HepG2 (cell line): ENCODE results near the gene MPP3. TPM values are rescaled to one million over a fixed set of nuclear protein-coding genes. Genes with fewer than 3 reads are reported as not detected.
A peak's percentile ranks its signal among the peaks of the same experiment; 100 is the strongest.

Source experiments
- BRD4 ChIP-seq: sonication (generic); formaldehyde crosslinking; IDR thresholded peaks from 2 replicates; pipeline ENCODE4 v1.4.0; 2020; ENCODE audit warnings: missing genetic modification reagents
- SRF ChIP-seq: IDR thresholded peaks from 2 replicates; pipeline ENCODE4 v1.6.1; 2011; ENCODE audit warnings: mild to moderate bottlenecking, low read depth, low read length, moderate library complexity
- ZFP36 ChIP-seq: fragments of 150-350 bp; IDR thresholded peaks from 2 replicates; pipeline ENCODE4 v1.6.1; 2018; ENCODE audit warnings: borderline replicate concordance, low read length, low read depth; ENCODE audit not compliant: partially characterized antibody
- ZNF331 ChIP-seq: sonication (generic); formaldehyde crosslinking; IDR thresholded peaks from 2 replicates; pipeline ENCODE4 v1.4.0; 2020; ENCODE audit warnings: missing genetic modification reagents
- ZNF484 ChIP-seq: sonication (generic); formaldehyde crosslinking; IDR thresholded peaks from 2 replicates; pipeline ENCODE4 v1.5.1; 2020; ENCODE audit warnings: mild to moderate bottlenecking, low read depth, missing genetic modification reagents, borderline replicate concordance
- polyA plus RNA-seq, 8 experiments: library from polyadenylated mRNA; depleted of rRNA in 3 of 8; stranded (reverse) in 7 of 8; unstranded in 1 of 8; fragments of >200 nt; fragmentation: Illumina TruSeq in 4 of 8; extraction: Trizol in 4 of 8; gene quantifications; 2 replicates each; pipeline versions ENCODE4 v1.2.1 to v1.2.3, GENCODE V29; 2011 to 2016; ENCODE audit warnings: low read depth in 4 of 8, missing spikeins in 1 of 8, mixed read lengths in 1 of 8; ENCODE audit not compliant: insufficient read depth in 1 of 8
- total RNA-seq, 5 experiments: library from RNA; depleted of rRNA; stranded (reverse); fragments of >200 nt; fragmentation: Illumina TruSeq; extraction: Trizol; gene quantifications; 2 replicates each; pipeline ENCODE4 v1.2.3, GENCODE V29; 2016; ENCODE audit warnings: low read depth in 1 of 5
- TF ChIP-seq, protein P1 (sequence below): sonication (generic); formaldehyde crosslinking; IDR thresholded peaks from 2 replicates; pipeline ENCODE4 v1.5.1; 2020; ENCODE audit warnings: mild to moderate bottlenecking, missing genetic modification reagents, moderate library complexity
- TF ChIP-seq, protein P2 (sequence below): sonication (generic); formaldehyde crosslinking; IDR thresholded peaks from 2 replicates; pipeline ENCODE4 v1.4.0; 2020; ENCODE audit warnings: mild to moderate bottlenecking, low read depth, missing genetic modification reagents
- TF ChIP-seq, protein P3 (sequence below): sonication (generic); formaldehyde crosslinking; IDR thresholded peaks from 2 replicates; pipeline ENCODE4 v1.5.1; 2020; ENCODE audit warnings: missing genetic modification reagents, mild to moderate bottlenecking, borderline replicate concordance
- TF ChIP-seq, protein P4 (sequence below): sonication (generic); formaldehyde crosslinking; IDR thresholded peaks from 2 replicates; pipeline ENCODE4 v1.9.0; 2021; ENCODE audit warnings: missing genetic modification reagents, borderline replicate concordance
- TF ChIP-seq, protein P5 (sequence below): IDR thresholded peaks from 2 replicates; pipeline ENCODE4 v1.6.1; 2016; ENCODE audit warnings: low read depth, missing genetic modification reagents, missing compliant biosample characterization
- TF ChIP-seq, protein P6 (sequence below): sonication (generic); formaldehyde crosslinking; IDR thresholded peaks from 2 replicates; pipeline ENCODE4 v1.5.0; 2020; ENCODE audit warnings: mild to moderate bottlenecking, missing genetic modification reagents

MPP3 gene
- total and polyA plus RNA-seq, 2 of the 13 experiments (the other 11 are each of a cell fraction or from before 2014, with no cell fraction given) = 0.91 to 1.8 TPM

DNA sequence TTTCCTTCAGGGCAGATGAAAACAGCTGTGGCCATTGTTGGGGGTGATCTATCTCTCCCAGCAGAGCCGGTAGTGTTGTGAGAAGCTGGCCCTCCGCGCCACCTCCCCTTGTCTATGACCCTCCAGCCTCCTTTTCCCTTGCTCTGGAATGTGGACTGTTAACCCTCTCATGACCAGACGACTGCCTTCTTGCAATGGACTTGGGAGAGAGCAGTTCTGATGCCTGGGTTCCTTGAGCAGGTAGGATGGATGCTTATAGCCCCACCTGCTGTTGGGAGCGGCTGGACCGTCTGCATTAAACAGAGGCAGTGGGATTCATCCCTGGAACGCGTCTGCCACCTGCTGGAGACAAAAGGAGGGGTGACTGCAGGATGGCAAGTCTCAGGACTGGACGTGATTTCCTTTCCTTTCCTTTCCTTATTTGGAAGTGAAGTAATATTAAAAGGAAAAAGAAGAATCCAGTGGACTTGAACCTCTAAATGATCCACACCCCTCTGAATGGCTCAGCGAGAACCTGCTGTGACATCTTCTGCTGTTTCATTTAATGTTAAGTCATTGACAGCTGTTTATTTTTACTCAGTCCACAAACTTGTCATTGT is 72.6 kb downstream of the MPP3 start (continued):
- TF ChIP-seq, protein P1, sequence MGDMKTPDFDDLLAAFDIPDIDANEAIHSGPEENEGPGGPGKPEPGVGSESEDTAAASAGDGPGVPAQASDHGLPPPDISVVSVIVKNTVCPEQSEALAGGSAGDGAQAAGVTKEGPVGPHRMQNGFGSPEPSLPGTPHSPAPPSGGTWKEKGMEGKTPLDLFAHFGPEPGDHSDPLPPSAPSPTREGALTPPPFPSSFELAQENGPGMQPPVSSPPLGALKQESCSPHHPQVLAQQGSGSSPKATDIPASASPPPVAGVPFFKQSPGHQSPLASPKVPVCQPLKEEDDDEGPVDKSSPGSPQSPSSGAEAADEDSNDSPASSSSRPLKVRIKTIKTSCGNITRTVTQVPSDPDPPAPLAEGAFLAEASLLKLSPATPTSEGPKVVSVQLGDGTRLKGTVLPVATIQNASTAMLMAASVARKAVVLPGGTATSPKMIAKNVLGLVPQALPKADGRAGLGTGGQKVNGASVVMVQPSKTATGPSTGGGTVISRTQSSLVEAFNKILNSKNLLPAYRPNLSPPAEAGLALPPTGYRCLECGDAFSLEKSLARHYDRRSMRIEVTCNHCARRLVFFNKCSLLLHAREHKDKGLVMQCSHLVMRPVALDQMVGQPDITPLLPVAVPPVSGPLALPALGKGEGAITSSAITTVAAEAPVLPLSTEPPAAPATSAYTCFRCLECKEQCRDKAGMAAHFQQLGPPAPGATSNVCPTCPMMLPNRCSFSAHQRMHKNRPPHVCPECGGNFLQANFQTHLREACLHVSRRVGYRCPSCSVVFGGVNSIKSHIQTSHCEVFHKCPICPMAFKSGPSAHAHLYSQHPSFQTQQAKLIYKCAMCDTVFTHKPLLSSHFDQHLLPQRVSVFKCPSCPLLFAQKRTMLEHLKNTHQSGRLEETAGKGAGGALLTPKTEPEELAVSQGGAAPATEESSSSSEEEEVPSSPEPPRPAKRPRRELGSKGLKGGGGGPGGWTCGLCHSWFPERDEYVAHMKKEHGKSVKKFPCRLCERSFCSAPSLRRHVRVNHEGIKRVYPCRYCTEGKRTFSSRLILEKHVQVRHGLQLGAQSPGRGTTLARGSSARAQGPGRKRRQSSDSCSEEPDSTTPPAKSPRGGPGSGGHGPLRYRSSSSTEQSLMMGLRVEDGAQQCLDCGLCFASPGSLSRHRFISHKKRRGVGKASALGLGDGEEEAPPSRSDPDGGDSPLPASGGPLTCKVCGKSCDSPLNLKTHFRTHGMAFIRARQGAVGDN (CRISPR knock-in tag) = peak; percentile 32; the same call in 1 of the 2 replicates
- TF ChIP-seq, protein P2, sequence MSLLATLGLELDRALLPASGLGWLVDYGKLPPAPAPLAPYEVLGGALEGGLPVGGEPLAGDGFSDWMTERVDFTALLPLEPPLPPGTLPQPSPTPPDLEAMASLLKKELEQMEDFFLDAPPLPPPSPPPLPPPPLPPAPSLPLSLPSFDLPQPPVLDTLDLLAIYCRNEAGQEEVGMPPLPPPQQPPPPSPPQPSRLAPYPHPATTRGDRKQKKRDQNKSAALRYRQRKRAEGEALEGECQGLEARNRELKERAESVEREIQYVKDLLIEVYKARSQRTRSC = no peak
- TF ChIP-seq SRF (peak; percentile 93), ZFP36 (peak; percentile 74), ZNF484 (no peak), ZNF331 (peak; percentile 88), BRD4 (CRISPR knock-in tag) (no peak)
- TF ChIP-seq, protein P3, sequence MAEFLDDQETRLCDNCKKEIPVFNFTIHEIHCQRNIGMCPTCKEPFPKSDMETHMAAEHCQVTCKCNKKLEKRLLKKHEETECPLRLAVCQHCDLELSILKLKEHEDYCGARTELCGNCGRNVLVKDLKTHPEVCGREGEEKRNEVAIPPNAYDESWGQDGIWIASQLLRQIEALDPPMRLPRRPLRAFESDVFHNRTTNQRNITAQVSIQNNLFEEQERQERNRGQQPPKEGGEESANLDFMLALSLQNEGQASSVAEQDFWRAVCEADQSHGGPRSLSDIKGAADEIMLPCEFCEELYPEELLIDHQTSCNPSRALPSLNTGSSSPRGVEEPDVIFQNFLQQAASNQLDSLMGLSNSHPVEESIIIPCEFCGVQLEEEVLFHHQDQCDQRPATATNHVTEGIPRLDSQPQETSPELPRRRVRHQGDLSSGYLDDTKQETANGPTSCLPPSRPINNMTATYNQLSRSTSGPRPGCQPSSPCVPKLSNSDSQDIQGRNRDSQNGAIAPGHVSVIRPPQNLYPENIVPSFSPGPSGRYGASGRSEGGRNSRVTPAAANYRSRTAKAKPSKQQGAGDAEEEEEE (CRISPR knock-in tag) = no peak
- TF ChIP-seq, protein P4, sequence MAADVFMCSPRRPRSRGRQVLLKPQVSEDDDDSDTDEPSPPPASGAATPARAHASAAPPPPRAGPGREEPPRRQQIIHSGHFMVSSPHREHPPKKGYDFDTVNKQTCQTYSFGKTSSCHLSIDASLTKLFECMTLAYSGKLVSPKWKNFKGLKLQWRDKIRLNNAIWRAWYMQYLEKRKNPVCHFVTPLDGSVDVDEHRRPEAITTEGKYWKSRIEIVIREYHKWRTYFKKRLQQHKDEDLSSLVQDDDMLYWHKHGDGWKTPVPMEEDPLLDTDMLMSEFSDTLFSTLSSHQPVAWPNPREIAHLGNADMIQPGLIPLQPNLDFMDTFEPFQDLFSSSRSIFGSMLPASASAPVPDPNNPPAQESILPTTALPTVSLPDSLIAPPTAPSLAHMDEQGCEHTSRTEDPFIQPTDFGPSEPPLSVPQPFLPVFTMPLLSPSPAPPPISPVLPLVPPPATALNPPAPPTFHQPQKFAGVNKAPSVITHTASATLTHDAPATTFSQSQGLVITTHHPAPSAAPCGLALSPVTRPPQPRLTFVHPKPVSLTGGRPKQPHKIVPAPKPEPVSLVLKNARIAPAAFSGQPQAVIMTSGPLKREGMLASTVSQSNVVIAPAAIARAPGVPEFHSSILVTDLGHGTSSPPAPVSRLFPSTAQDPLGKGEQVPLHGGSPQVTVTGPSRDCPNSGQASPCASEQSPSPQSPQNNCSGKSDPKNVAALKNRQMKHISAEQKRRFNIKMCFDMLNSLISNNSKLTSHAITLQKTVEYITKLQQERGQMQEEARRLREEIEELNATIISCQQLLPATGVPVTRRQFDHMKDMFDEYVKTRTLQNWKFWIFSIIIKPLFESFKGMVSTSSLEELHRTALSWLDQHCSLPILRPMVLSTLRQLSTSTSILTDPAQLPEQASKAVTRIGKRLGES (CRISPR knock-in tag) = no peak
- TF ChIP-seq, protein P5, sequence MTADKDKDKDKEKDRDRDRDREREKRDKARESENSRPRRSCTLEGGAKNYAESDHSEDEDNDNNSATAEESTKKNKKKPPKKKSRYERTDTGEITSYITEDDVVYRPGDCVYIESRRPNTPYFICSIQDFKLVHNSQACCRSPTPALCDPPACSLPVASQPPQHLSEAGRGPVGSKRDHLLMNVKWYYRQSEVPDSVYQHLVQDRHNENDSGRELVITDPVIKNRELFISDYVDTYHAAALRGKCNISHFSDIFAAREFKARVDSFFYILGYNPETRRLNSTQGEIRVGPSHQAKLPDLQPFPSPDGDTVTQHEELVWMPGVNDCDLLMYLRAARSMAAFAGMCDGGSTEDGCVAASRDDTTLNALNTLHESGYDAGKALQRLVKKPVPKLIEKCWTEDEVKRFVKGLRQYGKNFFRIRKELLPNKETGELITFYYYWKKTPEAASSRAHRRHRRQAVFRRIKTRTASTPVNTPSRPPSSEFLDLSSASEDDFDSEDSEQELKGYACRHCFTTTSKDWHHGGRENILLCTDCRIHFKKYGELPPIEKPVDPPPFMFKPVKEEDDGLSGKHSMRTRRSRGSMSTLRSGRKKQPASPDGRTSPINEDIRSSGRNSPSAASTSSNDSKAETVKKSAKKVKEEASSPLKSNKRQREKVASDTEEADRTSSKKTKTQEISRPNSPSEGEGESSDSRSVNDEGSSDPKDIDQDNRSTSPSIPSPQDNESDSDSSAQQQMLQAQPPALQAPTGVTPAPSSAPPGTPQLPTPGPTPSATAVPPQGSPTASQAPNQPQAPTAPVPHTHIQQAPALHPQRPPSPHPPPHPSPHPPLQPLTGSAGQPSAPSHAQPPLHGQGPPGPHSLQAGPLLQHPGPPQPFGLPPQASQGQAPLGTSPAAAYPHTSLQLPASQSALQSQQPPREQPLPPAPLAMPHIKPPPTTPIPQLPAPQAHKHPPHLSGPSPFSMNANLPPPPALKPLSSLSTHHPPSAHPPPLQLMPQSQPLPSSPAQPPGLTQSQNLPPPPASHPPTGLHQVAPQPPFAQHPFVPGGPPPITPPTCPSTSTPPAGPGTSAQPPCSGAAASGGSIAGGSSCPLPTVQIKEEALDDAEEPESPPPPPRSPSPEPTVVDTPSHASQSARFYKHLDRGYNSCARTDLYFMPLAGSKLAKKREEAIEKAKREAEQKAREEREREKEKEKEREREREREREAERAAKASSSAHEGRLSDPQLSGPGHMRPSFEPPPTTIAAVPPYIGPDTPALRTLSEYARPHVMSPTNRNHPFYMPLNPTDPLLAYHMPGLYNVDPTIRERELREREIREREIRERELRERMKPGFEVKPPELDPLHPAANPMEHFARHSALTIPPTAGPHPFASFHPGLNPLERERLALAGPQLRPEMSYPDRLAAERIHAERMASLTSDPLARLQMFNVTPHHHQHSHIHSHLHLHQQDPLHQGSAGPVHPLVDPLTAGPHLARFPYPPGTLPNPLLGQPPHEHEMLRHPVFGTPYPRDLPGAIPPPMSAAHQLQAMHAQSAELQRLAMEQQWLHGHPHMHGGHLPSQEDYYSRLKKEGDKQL = no peak
- TF ChIP-seq, protein P6, sequence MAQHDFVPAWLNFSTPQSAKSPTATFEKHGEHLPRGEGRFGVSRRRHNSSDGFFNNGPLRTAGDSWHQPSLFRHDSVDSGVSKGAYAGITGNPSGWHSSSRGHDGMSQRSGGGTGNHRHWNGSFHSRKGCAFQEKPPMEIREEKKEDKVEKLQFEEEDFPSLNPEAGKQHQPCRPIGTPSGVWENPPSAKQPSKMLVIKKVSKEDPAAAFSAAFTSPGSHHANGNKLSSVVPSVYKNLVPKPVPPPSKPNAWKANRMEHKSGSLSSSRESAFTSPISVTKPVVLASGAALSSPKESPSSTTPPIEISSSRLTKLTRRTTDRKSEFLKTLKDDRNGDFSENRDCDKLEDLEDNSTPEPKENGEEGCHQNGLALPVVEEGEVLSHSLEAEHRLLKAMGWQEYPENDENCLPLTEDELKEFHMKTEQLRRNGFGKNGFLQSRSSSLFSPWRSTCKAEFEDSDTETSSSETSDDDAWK (CRISPR knock-in tag) = no peak
